ENCODE data around the gene FBXO2. TPM values are rescaled to one million over a fixed set of nuclear protein-coding genes. Genes with fewer than 3 reads are reported as not detected.

FBXO2 gene
- total RNA-seq = 0.34 and 0.89 TPM in 2 replicates

DNA sequence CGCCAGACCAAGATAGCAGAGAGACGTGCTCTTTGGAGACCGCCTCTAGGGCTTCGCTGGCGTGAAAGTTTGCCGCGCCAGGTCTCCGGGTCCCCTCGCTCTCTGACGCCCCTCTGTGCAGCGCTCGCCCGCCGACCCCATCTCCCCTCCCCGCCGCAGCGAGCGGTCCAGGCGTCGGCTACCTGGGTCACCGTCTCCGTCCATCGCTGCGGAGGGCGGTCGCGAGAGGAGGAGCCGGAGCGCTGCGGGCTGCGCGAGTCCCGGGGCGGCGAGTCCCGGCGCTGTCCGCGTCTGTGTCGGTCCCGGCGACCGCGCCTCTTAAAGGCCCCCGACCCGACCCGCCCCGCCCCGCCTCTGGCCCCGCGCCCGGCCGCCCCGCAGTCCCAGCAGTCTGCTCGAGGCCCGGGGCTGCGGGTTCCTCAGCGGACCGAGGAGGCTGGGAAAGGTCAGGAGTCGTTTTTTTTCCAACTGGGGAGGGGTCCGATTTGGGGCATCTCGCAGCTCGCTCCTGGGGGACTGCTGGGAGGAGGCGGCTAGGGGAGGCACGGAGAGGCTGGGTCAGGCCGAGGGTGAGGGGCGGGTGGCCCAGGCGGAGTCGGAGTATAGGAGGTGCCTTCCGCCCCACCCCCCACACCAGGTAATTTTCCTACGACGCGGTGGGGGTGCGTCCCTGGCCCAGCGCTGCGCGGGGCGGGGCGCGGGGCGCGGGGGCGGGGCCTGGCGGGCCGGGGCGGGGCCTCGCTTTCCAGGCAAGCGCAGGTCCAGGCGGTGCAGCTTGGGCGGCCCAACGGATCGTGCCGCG lies at the start of gene FBXO2, which contains the start of gene FBXO44:
FBXO2 (minus strand) TSS at position 293 of the 802 bp plus-strand sequence; CDS start at position 204, 89 bp downstream.
FBXO44 (plus strand) TSS at position 741 of the 802 bp plus-strand sequence. CDS start 959 bp downstream, outside the sequence.

DNA sequence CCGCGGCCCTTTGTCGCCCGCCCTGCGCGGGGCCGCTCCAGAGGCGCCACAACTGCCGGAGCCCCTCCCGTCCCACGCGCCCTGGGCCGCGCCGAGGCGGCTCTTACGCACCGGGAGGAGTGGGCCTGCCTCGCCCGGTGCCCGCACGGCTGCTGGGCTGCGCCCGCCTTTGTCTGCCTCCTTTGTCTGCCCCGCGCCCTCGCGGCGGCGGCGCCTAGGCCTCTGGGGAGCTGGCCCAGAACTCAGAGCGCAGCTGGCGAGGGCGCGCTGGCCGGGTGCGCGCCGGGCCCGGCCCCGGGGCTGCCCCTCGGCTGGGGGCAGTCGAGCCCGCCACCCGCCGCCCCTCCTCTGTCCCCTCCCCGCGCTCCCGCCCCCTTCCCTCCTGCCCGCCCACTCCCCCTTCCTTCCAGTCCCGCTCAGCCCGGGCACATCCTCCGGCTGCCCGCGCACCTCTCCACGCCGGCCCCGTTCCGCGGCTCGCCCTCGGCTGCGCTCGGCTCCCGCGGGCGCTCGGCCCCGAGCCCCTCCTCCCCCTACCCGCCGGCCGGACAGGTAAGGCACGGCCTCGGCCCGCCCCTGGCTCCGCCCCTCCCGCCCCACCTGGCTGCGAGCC lies 37.2 kb upstream of the FBXO2 start, which contains the start of gene DRAXIN:
DRAXIN (plus strand) TSS at position 409 of the 613 bp plus-strand sequence. CDS start 14,549 bp downstream, outside the sequence.

DNA sequence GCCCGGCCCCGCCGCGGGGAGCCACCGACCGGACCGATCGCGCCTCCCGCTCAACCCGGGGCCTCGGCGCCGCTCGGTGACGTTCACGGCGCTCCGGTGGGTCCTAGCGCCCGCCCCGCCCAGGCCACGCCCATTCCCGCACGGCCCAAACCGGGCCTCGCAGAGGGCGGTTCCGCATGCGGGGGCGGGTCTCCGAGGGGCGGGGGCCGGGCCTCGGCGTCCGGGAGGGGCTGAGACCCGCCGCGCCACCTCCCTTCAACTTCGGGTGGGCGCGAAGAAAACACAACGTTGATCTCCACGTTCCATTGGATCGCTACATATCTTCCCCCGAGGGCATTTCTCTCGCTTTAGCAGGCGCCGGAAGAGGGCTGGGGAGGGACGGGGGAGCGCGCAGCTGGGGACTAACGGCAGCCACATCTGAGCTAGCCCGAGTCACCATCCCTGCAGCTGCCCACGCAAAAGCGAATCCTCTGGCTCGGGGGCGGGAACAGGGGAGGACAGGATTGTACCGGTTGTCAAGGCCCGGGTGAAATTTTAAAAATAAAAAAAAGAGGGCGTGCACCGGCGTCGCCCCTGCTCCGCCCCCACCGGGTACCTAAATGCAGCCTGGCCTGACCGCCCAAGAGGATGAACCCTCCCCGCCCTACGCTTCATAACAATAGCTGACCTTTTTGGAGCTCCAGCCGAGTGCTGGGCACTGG lies 27.0 kb upstream of the FBXO2 start, which contains the start of gene MAD2L2:
MAD2L2 (minus strand) TSS at position 78 of the 701 bp plus-strand sequence. CDS start 547 bp downstream, outside the sequence.

Other genes with a start within 250 kb of the FBXO2 start
- 0.17 TPM in 1 of 2 replicates, not detected in the other for gene DISP3, start 175.3 kb downstream of the FBXO2 start, total RNA-seq
- 8.9 and 10.1 TPM in 2 replicates for gene FBXO44, start 448 bp upstream of the FBXO2 start, total RNA-seq
- gene FBXO6, start 9.8 kb upstream of the FBXO2 start, total RNA-seq = 6.2 and 7.6 TPM in 2 replicates
- gene MAD2L2, start 26.7 kb upstream of the FBXO2 start, total RNA-seq = 124 and 130 TPM in 2 replicates
- gene DRAXIN, start 37.3 kb upstream of the FBXO2 start, total RNA-seq = 0.15 and 0.17 TPM in 2 replicates
- 83.9 and 85.9 TPM in 2 replicates for gene AGTRAP, start 81.7 kb upstream of the FBXO2 start, total RNA-seq
- gene C1orf167, start 107.8 kb upstream of the FBXO2 start, total RNA-seq = 0.45 TPM in 1 of 2 replicates, not detected in the other
- 13.8 and 15.3 TPM in 2 replicates for gene MTHFR, start 151.5 kb upstream of the FBXO2 start, total RNA-seq
- 12.3 and 15.0 TPM in 2 replicates for gene CLCN6, start 151.8 kb upstream of the FBXO2 start, total RNA-seq
- not detected in 2 replicates for gene NPPA, start 193.4 kb upstream of the FBXO2 start, total RNA-seq
- not detected in 2 replicates for gene NPPB, start 204.5 kb upstream of the FBXO2 start, total RNA-seq

Data from bronchus fibroblast of lung (primary cell).